Measurements from ENCODE around the gene PTPRA. TPM values are rescaled to one million over a fixed set of nuclear protein-coding genes. Genes with fewer than 3 reads are reported as not detected.

The PTPRA gene
- total and polyA plus RNA-seq, 2 of the 4 experiments (the other 2 are of a cell fraction) = 35.0 to 50.0 TPM

DNA sequence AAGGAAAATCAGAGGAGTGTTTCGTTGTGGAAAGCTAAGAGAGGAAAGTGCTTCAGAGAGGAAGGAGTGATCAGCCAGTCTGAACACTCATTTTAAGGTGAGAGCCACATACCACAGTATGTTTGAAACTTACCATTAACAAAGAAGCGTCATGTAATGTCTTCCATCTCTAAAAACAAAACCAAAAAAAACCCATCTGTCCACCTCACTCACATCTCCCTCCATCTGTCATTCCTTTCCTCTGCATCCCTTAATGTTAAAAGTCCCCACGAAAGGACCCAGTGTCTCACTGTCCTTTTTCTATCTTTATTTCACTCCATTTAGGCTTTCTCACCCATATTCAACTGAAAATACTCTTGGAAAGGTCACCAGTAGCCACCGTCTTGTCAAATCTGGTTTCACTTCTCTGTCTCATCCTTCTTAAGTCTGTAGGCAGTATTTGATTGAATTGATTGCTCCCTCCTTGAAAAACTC is 110.8 kb downstream of the PTPRA start:
- Histone ChIP-seq H4K20me1 (ENCODE audit: insufficient read depth, low read length) (peaks cover 12% of the 10 kb centered on the region; the same call in 1 of the 2 replicates), H3K27me3 (ENCODE audit: control insufficient read depth, insufficient read depth, low read length) (no peaks in the 10 kb centered on the region), H2AK5ac (ENCODE audit: low read depth, low read length) (no peak overlapping the region), H3K4me3 (ENCODE audit: insufficient read depth, low read depth, low read length) (no peak overlapping the region), H2BK120ac (ENCODE audit: low read depth, low read length) (no peak overlapping the region), H3K4ac (ENCODE audit: low read depth, low read length) (no peak overlapping the region), H2AK9ac (replicated peaks; ENCODE audit: low read depth, low read length, poor library complexity) (no peak overlapping the region), H3K9ac (ENCODE audit: low read depth, low read length) (no peak overlapping the region), H3K36me3 (ENCODE audit: control insufficient read depth, insufficient read depth, low read length) (peaks cover 20% of the 10 kb centered on the region), H3K9me3 (ENCODE audit: control insufficient read depth, insufficient read depth, low read length) (no peaks in the 10 kb centered on the region), H3K23ac (ENCODE audit: low read depth, low read length) (no peak overlapping the region), H3K18ac (ENCODE audit: low read depth, low read length) (no peak overlapping the region), H3K4me1 (ENCODE audit: control insufficient read depth, insufficient read depth, low read length) (peaks cover 8% of the 10 kb centered on the region), H3K9me1 (ENCODE audit: insufficient read depth, low read length) (peaks cover 15% of the 10 kb centered on the region), H4K8ac (ENCODE audit: low read depth in 2 of 2, low read length in 2 of 2) (no peak overlapping the region), H4K91ac (ENCODE audit: insufficient read depth, low read depth, low read length) (no peak overlapping the region), H3K14ac (replicated peaks; ENCODE audit: low read depth, low read length) (no peak overlapping the region), H3K79me1 (ENCODE audit: low read depth in 1 of 2, low read length in 2 of 2) (peaks cover 11 to 51% of the 10 kb centered on the region in 2 experiments; a peak in 3 of 4 replicates), H3K56ac (ENCODE audit: extremely low read depth, insufficient read depth, low read length) (no peak overlapping the region), H3K27ac (ENCODE audit: insufficient read depth, low read length) (no peak overlapping the region), H2BK5ac (ENCODE audit: low read depth, low read length, poor library complexity, severe bottlenecking) (no peak overlapping the region), H2BK20ac (ENCODE audit: low read depth, low read length) (no peak overlapping the region), H4K5ac (ENCODE audit: low read depth, low read length) (no peak overlapping the region), H2AFZ (replicated peaks; ENCODE audit: low read length, poor library complexity) (no peak overlapping the region), H3K4me2 (ENCODE audit: low read depth, low read length) (no peak overlapping the region), H2BK15ac (ENCODE audit: low read depth, low read length) (no peak overlapping the region)
- WGBS, 2 experiments (ENCODE audit: extremely low coverage in 2 of 2, insufficient read length in 1 of 2) = no CpG with 5 or more reads among the region's 4 CpGs
- intact Hi-C loops (cut with micrococcal nuclease) (no loop called here), dilution Hi-C loops (cut with HindIII; ENCODE audit: low sequenced_read_pairs, unreplicated experiment) (no loop called here), in situ Hi-C loops (cut with MboI; ENCODE audit: low sequenced_read_pairs) (no loop called here)
- ChIA-PET POLR2A (ENCODE audit: unreplicated experiment) (no interaction called here), CTCF (interaction anchor here (0.6 kb wide), 1 partner anchor 27 kb away, joined by 3 read pairs; no protein-coding TSS in a partner anchor)
- no TSS peak for BruUV-seq (replicated peaks)
- DNase-seq (no peak), ATAC-seq (ENCODE audit: low read depth) (no peak)
- TF ChIP-seq RFX5 (IDR thresholded peaks at IDR 0.05; ENCODE audit: low read depth, low read length) (no peak), RAD21 (IDR thresholded peaks at IDR 0.05; ENCODE audit: low read length) (no peak), POLR2A (IDR thresholded peaks at IDR 0.05; ENCODE audit: low read depth, low read length) (no peak), FOS (IDR thresholded peaks at IDR 0.05; ENCODE audit: low read depth, low read length) (no peak), CTCF (conservative IDR thresholded peaks at IDR 0.05; ENCODE audit: low read depth, low read length) (no peak), MXI1 (IDR thresholded peaks at IDR 0.05; ENCODE audit: borderline replicate concordance, low read depth, low read length) (no peak), MAFK (IDR thresholded peaks at IDR 0.05; ENCODE audit: low read depth, low read length) (no peak), CHD1 (IDR thresholded peaks at IDR 0.05; ENCODE audit: low read depth, low read length) (no peak), BHLHE40 (IDR thresholded peaks at IDR 0.05; ENCODE audit: low read depth, low read length) (no peak), CEBPB (IDR thresholded peaks at IDR 0.05; ENCODE audit: low read depth, low read length) (no peak)
- TF ChIP-seq, protein P1, sequence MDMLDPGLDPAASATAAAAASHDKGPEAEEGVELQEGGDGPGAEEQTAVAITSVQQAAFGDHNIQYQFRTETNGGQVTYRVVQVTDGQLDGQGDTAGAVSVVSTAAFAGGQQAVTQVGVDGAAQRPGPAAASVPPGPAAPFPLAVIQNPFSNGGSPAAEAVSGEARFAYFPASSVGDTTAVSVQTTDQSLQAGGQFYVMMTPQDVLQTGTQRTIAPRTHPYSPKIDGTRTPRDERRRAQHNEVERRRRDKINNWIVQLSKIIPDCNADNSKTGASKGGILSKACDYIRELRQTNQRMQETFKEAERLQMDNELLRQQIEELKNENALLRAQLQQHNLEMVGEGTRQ (IDR thresholded peaks at IDR 0.05; ENCODE audit: low read depth, low read length) = no peak
- TF ChIP-seq, protein P2, sequence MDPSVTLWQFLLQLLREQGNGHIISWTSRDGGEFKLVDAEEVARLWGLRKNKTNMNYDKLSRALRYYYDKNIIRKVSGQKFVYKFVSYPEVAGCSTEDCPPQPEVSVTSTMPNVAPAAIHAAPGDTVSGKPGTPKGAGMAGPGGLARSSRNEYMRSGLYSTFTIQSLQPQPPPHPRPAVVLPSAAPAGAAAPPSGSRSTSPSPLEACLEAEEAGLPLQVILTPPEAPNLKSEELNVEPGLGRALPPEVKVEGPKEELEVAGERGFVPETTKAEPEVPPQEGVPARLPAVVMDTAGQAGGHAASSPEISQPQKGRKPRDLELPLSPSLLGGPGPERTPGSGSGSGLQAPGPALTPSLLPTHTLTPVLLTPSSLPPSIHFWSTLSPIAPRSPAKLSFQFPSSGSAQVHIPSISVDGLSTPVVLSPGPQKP (IDR thresholded peaks at IDR 0.05; ENCODE audit: borderline replicate concordance, low read depth, low read length) = no peak

Measured in IMR-90 (cell line).